Suprapubic skin (tissue), 4 donors: ENCODE measurements around the gene PHYHIPL. TPM values are rescaled to one million over a fixed set of nuclear protein-coding genes. Genes with fewer than 3 reads are reported as not detected.

Experiments used
- DNase-seq, 2 donors: peaks; one replicate each; pipeline ENCODE4 v3.0.0-alpha.2; 2019; ENCODE audit warnings: low spot score in 2 of 2
- H3K27ac ChIP-seq: fragments of 200-600 bp; sonication (generic); one replicate; pipeline ENCODE4 v1.5.1; 2019
- H3K27me3 ChIP-seq: fragments of 200-600 bp; sonication (generic); one replicate; pipeline ENCODE4 v1.5.1; 2019
- H3K36me3 ChIP-seq: fragments of 200-600 bp; sonication (generic); one replicate; pipeline ENCODE4 v1.5.1; 2019
- H3K4me1 ChIP-seq: fragments of 200-600 bp; sonication (generic); one replicate; pipeline ENCODE4 v1.5.1; 2019
- H3K4me3 ChIP-seq: fragments of 200-600 bp; sonication (generic); one replicate; pipeline ENCODE4 v1.5.1; 2019; ENCODE audit warnings: mild to moderate bottlenecking
- H3K9me3 ChIP-seq: fragments of 200-600 bp; sonication (generic); one replicate; pipeline ENCODE4 v1.5.1; 2019
- CTCF ChIP-seq, 2 donors: fragments of 200-600 bp in 1 of 2; fragments of 450-650 bp in 1 of 2; sonication (generic) in 1 of 2; IDR thresholded peaks; one replicate each; pipeline ENCODE4 v1.5.1; 2016 to 2019; ENCODE audit warnings: antibody characterized with exemption in 2 of 2, mild to moderate bottlenecking in 1 of 2, moderate library complexity in 1 of 2
- EP300 ChIP-seq: sonication (generic); formaldehyde crosslinking; IDR thresholded peaks from one replicate; pipeline ENCODE4 v1.6.1; 2017; ENCODE audit warnings: antibody characterized with exemption
- POLR2A ChIP-seq, 2 donors: fragments of 450-650 bp; IDR thresholded peaks; one replicate each; pipeline ENCODE4 v1.6.1; 2017; ENCODE audit warnings: antibody characterized with exemption in 2 of 2, mild to moderate bottlenecking in 2 of 2, moderate library complexity in 2 of 2
- POLR2AphosphoS5 ChIP-seq, 3 donors: sonication (generic); formaldehyde crosslinking; IDR thresholded peaks; one replicate each; pipeline ENCODE4 v1.6.1; 2017; ENCODE audit warnings: antibody characterized with exemption in 3 of 3
- WGBS: methylation state at CpG from one replicate; pipeline ENCODE4 v1.1.5; 2018; 5-methylcytosine and 5-hydroxymethylcytosine counted together
- total RNA-seq, 4 donors: library from RNA; depleted of rRNA; stranded (reverse); fragments of >200 nt; gene quantifications; one replicate each; pipeline ENCODE4 v1.1.0, GENCODE V29; 2016

The PHYHIPL gene
- total RNA-seq, 4 donors from 2014 or later: 0.21 to 0.25 (median 0.24) TPM; not detected in 1

GRCh38 chr10:59276919-59277318 is 100.5 kb downstream of the PHYHIPL start:
- Histone ChIP-seq H3K9me3 (no peaks in the 10 kb centered on the region), H3K4me1 (no peaks in the 10 kb centered on the region), H3K4me3 (no peak overlapping the region), H3K27ac (no peak overlapping the region), H3K27me3 (no peaks in the 10 kb centered on the region), H3K36me3 (no peaks in the 10 kb centered on the region)
- TF ChIP-seq POLR2A (IDR thresholded peaks at IDR 0.05) (no peak), CTCF (IDR thresholded peaks at IDR 0.05) (no peak), EP300 (no peak), POLR2AphosphoS5 (IDR thresholded peaks at IDR 0.05) (no peak)
- DNase-seq: no peak

GRCh38 chr10:59279476-59279875 is 103.0 kb downstream of the PHYHIPL start:
- Histone ChIP-seq H3K36me3 (no peaks in the 10 kb centered on the region), H3K4me1 (peaks cover 14% of the 10 kb centered on the region), H3K9me3 (no peaks in the 10 kb centered on the region), H3K27me3 (no peaks in the 10 kb centered on the region), H3K4me3 (no peak overlapping the region), H3K27ac (no peak overlapping the region)
- DNase-seq: no peak
- TF ChIP-seq POLR2A (IDR thresholded peaks at IDR 0.05): no peak
- no peak for TF ChIP-seq CTCF (IDR thresholded peaks at IDR 0.05)
- no peak for TF ChIP-seq POLR2AphosphoS5 (IDR thresholded peaks at IDR 0.05)
- no peak for TF ChIP-seq EP300
- WGBS: 92% methylated on average over 1 of the region's 1 CpG

DNA sequence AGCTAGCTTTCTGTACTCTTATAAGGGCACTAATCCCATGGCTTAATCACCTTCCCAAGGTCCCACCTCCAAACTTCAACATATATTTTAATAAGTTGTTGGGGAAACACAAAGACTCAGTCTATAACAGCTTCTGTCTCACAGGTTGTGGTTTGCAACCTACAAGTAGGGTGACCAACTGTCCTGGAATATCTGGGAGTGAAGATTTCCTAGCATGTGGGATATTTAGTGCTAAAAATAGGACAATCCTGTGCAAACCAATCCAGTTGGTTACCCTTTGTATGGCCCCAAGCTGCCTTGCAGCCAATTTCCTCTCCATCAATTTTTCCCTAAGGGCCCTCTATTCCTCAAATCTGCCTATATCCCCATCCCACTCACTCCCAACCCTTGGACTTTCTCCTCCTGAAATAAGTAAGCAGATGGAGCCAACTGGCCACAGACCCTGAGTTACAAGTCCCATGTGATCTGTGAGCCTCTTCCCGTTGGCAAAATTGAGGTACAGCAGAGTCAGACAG is 103.6 kb downstream of the PHYHIPL start:
- no peak for TF ChIP-seq EP300
- no peak for TF ChIP-seq POLR2A (IDR thresholded peaks at IDR 0.05)
- 83% methylated on average over 1 of the region's 1 CpG for WGBS
- DNase-seq: no peak
- H3K9me3 ChIP-seq: no peaks in the 10 kb centered on the region
- H3K4me3 ChIP-seq: no peak overlapping the region
- no peaks in the 10 kb centered on the region for H3K36me3 ChIP-seq
- peaks cover 15% of the 10 kb centered on the region for H3K4me1 ChIP-seq
- no peaks in the 10 kb centered on the region for H3K27me3 ChIP-seq
- H3K27ac ChIP-seq: no peak overlapping the region

DNA sequence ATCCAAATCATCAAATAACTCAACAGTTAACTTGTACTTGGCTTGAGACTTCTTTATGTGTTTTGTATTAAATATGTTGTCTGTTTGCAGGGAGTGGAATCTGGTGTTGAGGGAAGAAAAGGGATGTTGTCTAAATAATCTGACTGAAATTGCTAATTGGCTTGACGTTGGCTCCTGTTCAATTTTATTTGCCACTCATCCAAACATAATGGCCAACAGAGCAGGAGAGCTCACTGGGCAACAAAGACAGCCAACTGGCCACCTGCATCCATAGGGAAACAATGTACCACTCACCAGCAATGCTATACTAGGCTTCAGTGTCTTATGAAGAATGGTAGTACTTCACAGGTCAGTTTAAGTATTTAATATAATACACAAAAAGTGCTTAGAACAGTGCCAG is 105.4 kb downstream of the PHYHIPL start:
- Histone ChIP-seq H3K4me1 (peaks cover 20% of the 10 kb centered on the region), H3K27ac (no peak overlapping the region), H3K9me3 (no peaks in the 10 kb centered on the region), H3K27me3 (no peaks in the 10 kb centered on the region), H3K4me3 (no peak overlapping the region), H3K36me3 (no peaks in the 10 kb centered on the region)
- no peak for DNase-seq
- 53% methylated on average over 1 of the region's 1 CpG for WGBS
- TF ChIP-seq POLR2A (IDR thresholded peaks at IDR 0.05) (no peak), POLR2AphosphoS5 (IDR thresholded peaks at IDR 0.05) (no peak), CTCF (IDR thresholded peaks at IDR 0.05) (no peak), EP300 (no peak)

DNA sequence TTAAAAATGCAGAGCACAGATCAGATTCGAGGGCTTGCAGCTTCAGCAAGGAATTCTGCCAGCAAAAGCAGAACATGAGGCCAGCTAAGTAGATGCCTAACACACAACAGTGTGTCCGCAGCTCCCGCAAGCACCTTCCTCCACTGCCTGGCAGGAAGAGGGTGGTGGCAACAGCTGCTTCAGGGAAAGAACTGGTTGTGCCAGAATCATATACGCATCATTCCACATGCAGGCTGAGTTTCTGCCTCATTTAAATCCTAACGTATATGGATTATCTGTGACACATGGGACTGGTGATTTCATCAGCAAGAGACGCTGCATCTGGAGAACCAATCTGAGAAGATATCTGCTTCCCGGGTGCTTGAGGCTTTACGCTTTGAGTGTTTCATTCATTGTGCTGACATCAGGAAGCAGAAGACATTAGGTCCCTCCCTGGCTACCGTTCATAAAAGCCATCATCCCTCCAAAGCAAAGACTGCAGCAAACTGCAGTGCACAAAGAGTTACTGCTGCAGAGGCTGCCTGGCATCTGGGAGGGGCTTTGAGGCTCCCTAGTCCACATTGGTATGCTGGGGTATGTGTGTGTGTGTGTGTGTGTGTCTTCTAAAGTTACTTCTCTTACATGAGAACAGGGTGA is 107.1 kb downstream of the PHYHIPL start:
- Histone ChIP-seq H3K36me3 (no peaks in the 10 kb centered on the region), H3K4me3 (no peak overlapping the region), H3K4me1 (peaks cover 20% of the 10 kb centered on the region), H3K27ac (no peak overlapping the region), H3K27me3 (no peaks in the 10 kb centered on the region), H3K9me3 (no peaks in the 10 kb centered on the region)
- TF ChIP-seq CTCF (IDR thresholded peaks at IDR 0.05) (no peak), POLR2AphosphoS5 (IDR thresholded peaks at IDR 0.05) (no peak), POLR2A (IDR thresholded peaks at IDR 0.05) (no peak), EP300 (no peak)
- no peak for DNase-seq
- WGBS: 44% methylated on average over 9 of the region's 9 CpGs
